Measurements from ENCODE around the gene PPP1R3C. TPM values are rescaled to one million over a fixed set of nuclear protein-coding genes. Genes with fewer than 3 reads are reported as not detected.

Gene PPP1R3C
- total RNA-seq, 2 donors from 2014 or later, result 1.9 to 6.5 TPM

DNA sequence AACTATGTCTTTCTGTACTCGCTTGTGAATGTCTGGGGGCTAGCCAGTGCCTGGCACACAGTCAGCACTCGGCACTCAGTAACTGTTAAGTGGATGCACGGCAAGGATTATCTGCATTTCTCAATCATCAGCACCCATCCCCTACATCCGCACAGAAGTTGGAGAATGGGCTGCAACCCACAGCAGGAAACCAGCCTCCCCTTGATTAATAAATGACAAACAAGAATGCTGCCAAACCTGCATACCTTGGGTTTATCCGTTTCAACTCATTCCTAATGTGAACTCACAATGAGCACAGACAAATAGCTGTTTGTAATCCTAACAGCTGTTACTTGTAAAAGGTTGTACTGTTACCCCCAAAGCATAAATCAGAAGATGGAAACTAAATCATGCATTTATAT is 28.9 kb downstream of the PPP1R3C start:
- Histone ChIP-seq H3K27me3 (no peaks in the 10 kb centered on the region), H3K27ac (no peak overlapping the region), H3K9ac (ENCODE audit: low read depth in 2 of 2, low read length in 2 of 2) (no peak overlapping the region), H3K4me1 (no peaks in the 10 kb centered on the region), H3K9me3 (no peaks in the 10 kb centered on the region), H3K36me3 (no peaks in the 10 kb centered on the region), H3K4me3 (no peak overlapping the region)
- intact Hi-C loops (cut with DNase I), result no loop called here
- TF ChIP-seq, protein P1, sequence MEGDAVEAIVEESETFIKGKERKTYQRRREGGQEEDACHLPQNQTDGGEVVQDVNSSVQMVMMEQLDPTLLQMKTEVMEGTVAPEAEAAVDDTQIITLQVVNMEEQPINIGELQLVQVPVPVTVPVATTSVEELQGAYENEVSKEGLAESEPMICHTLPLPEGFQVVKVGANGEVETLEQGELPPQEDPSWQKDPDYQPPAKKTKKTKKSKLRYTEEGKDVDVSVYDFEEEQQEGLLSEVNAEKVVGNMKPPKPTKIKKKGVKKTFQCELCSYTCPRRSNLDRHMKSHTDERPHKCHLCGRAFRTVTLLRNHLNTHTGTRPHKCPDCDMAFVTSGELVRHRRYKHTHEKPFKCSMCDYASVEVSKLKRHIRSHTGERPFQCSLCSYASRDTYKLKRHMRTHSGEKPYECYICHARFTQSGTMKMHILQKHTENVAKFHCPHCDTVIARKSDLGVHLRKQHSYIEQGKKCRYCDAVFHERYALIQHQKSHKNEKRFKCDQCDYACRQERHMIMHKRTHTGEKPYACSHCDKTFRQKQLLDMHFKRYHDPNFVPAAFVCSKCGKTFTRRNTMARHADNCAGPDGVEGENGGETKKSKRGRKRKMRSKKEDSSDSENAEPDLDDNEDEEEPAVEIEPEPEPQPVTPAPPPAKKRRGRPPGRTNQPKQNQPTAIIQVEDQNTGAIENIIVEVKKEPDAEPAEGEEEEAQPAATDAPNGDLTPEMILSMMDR (IDR thresholded peaks at IDR 0.05), result no peak
- DNase-seq, result no peak

DNA sequence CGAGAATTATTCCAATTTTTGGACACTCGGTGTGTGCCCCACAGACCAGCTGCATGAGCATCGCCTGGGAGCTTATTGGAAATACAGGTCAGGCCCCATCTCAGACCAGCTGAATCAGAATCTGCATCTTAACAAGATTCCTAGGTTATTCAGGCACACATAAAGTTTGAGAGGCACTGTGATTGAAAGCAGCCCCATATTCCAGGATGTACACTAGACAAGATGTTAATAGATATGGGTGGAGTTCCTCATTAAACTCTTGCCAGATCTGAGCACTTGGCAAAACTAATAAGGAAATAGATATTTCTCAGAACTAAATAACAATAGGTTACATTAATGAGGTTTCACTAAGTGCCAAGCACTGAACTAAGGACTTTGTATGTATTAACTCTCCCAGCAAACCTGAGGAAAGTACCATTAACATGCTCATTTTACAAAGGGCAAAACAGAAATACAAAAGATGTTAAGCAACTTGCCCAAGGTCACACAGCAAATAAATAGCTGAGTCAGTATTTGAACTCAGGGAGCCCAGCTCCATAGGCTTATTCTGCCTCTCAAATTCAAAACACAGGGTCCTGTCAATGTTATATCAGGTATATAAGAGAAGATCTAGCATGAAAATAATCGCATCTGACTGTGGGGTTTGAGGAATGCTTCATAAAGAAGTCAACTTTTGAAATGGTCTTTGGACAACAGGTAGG is 29.9 kb downstream of the PPP1R3C start:
- Histone ChIP-seq H3K27ac (no peak overlapping the region), H3K36me3 (no peaks in the 10 kb centered on the region), H3K4me3 (no peak overlapping the region), H3K9ac (ENCODE audit: low read depth in 2 of 2, low read length in 2 of 2) (no peak overlapping the region), H3K9me3 (no peaks in the 10 kb centered on the region), H3K27me3 (no peaks in the 10 kb centered on the region), H3K4me1 (no peaks in the 10 kb centered on the region)
- intact Hi-C loops (cut with DNase I), result no loop called here
- no peak for DNase-seq
- TF ChIP-seq, protein P1 (IDR thresholded peaks at IDR 0.05), result no peak

DNA sequence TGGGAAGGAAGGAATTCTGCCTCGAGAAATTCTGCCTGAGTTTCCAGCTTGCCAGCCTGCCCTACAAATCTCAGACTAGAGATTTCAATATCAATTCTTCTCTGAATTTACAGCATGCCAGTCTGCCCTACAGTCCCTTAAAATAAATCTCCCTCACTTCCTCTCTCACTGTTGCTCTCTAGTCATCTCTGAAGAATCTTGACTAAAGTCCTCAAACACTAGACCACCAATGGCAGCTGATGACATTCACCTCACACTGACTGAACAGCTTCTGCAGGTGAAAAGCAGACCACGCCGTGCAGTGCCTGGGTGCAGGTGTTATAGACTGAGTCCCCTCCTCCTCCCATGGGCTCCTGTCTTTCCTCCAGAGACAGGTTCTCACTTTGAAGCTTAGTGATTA is 30.4 kb downstream of the PPP1R3C start:
- Histone ChIP-seq H3K27ac (no peak overlapping the region), H3K4me3 (no peak overlapping the region), H3K27me3 (no peaks in the 10 kb centered on the region), H3K36me3 (no peaks in the 10 kb centered on the region), H3K9ac (ENCODE audit: low read depth in 2 of 2, low read length in 2 of 2) (no peak overlapping the region), H3K4me1 (peaks cover 2% of the 10 kb centered on the region), H3K9me3 (no peaks in the 10 kb centered on the region)
- DNase-seq, result no peak
- TF ChIP-seq, protein P1 (IDR thresholded peaks at IDR 0.05), result no peak
- intact Hi-C loops (cut with DNase I), result no loop called here

DNA sequence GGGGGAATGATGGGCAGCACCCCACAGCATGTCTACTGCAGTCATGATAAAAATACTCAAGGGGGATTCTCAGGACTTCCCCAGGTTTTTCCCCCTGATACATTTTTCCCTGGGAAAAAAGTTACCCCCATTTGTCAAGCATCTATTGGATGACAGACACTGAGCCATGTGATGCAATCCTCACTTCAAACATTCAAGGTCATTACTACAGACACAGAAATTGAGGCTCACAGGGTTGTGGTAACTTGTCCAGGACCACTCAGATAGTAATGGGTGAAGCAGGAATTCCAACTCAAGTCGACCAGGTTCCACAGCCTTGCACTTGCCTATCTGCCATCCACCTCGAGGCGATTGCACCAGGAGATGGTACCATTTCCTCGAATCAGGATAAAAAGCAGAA is 31.7 kb downstream of the PPP1R3C start:
- intact Hi-C loops (cut with DNase I), result no loop called here
- Histone ChIP-seq H3K4me3 (no peak overlapping the region), H3K9ac (ENCODE audit: low read depth in 2 of 2, low read length in 2 of 2) (no peak overlapping the region), H3K36me3 (no peaks in the 10 kb centered on the region), H3K9me3 (no peaks in the 10 kb centered on the region), H3K4me1 (peaks cover 9% of the 10 kb centered on the region), H3K27ac (no peak overlapping the region), H3K27me3 (no peaks in the 10 kb centered on the region)
- TF ChIP-seq, protein P1 (IDR thresholded peaks at IDR 0.05), result no peak
- DNase-seq, result no peak

DNA sequence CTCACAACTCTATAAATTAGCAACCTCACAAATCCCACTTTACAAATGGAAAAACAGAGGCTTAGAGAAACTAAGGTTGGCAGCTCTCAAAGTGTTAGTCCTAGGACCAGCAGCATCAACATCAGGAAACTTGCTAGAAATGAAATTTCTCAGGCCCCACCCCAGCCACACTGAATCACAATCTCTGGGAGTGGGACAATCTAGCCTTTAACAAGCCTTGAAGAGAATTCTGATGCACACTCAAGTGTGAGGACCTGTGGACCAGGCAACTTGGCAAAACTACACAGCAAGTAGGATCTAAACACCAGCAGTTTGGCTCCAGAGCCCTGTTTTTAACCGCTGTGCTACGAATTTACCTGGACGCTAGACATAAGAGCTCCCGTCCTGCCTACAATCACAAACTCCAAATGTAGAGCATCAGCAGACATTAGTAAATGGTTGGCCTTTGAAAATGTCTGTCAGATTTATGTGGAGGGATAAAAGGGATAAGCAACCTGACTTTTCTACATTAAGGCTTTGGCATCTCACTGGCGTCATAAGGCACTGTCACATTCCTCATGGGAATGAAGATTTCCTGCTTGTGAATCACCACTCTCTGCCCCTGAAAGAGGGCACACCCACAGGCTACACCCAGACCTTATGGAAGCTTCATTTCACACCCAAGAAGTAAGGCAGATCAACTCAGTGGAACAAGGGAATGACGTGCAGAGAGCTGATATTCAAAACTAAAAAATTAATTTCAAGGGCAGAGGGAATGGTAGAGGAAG is 34.5 kb downstream of the PPP1R3C start:
- Histone ChIP-seq H3K4me1 (peaks cover 9% of the 10 kb centered on the region), H3K9ac (ENCODE audit: low read depth in 2 of 2, low read length in 2 of 2) (no peak overlapping the region), H3K4me3 (no peak overlapping the region), H3K36me3 (no peaks in the 10 kb centered on the region), H3K27me3 (no peaks in the 10 kb centered on the region), H3K9me3 (no peaks in the 10 kb centered on the region), H3K27ac (no peak overlapping the region)
- intact Hi-C loops (cut with DNase I), result no loop called here
- DNase-seq, result peak; percentile 37
- TF ChIP-seq, protein P1 (IDR thresholded peaks at IDR 0.05), result no peak

Data from colonic mucosa (tissue), 4 donors.